Measurements from ENCODE around the gene PTPRD. TPM values are rescaled to one million over a fixed set of nuclear protein-coding genes. Genes with fewer than 3 reads are reported as not detected.
A peak's percentile ranks its signal among the peaks of the same experiment; 100 is the strongest.

The PTPRD gene
- total RNA-seq, 1 donor: 11.5 TPM

DNA sequence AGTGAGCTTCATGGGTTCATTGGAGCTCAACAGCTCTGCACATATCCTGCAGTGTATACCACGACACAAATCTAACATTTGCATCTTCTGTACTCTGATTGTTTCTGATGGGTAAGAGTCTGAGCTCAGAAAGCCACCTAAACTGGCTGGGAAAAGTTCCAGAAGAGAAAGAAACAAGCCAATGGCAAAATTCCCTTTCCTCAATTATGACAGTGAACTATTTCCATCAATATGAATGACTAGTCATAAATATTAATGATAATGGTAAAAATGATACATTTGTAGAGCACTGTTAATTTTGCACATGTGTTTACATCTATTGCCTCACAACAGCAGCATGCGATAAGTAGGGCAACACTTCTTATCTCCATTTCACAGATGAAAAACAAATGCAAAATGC, 1711.7 kb downstream of the PTPRD start:
- TF ChIP-seq, protein P1, sequence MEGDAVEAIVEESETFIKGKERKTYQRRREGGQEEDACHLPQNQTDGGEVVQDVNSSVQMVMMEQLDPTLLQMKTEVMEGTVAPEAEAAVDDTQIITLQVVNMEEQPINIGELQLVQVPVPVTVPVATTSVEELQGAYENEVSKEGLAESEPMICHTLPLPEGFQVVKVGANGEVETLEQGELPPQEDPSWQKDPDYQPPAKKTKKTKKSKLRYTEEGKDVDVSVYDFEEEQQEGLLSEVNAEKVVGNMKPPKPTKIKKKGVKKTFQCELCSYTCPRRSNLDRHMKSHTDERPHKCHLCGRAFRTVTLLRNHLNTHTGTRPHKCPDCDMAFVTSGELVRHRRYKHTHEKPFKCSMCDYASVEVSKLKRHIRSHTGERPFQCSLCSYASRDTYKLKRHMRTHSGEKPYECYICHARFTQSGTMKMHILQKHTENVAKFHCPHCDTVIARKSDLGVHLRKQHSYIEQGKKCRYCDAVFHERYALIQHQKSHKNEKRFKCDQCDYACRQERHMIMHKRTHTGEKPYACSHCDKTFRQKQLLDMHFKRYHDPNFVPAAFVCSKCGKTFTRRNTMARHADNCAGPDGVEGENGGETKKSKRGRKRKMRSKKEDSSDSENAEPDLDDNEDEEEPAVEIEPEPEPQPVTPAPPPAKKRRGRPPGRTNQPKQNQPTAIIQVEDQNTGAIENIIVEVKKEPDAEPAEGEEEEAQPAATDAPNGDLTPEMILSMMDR (IDR thresholded peaks at IDR 0.05; ENCODE audit: insufficient read depth, low read length): no peak
- no peak for DNase-seq (ENCODE audit: low read depth)
- H3K4me3 ChIP-seq (ENCODE audit: low read depth, low read length): no peak overlapping the region

DNA sequence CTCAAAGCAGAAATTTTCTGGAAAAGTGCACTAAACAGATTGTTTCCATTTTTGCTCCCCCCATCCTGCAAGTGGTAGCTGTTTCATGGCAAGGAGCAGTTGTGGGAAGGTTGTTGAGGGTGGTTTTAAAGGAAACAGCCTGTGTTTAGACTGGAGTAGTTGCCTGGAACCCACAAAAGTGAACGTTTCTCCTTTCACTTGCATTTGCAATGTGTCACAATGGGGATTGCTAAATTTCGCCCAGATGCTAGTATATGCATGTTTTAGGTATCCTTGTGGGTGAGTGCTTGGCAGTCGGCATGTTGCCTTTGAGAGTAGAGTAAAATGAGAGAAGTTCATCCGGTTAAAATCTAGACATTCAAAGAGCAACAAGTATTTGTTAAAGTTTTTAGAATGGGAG, 1713.3 kb downstream of the PTPRD start:
- no peak for DNase-seq (ENCODE audit: low read depth)
- TF ChIP-seq, protein P1 (IDR thresholded peaks at IDR 0.05; ENCODE audit: insufficient read depth, low read length): no peak
- no peak overlapping the region for H3K4me3 ChIP-seq (ENCODE audit: low read depth, low read length)

DNA sequence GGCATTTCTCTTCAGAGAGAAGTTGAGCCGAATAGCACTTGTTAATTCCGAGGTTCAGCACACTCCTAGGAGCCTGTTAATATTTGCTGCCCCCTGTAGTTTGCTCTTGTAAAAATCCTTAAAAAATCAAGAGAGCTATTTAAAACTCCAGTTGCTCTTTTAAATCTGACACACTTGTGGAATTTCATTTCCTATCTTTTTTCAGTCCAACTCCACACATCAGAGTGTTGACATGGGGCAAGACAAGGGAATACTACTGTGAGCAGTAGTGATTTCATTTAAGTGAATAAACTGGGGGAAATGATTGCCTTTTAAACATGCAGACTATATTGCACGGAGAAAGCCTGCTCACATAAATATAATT, 1717.0 kb downstream of the PTPRD start:
- TF ChIP-seq, protein P1 (IDR thresholded peaks at IDR 0.05; ENCODE audit: insufficient read depth, low read length): peak; percentile 66
- DNase-seq (ENCODE audit: low read depth): peak; percentile 79
- H3K4me3 ChIP-seq (ENCODE audit: low read depth, low read length): no peak overlapping the region

DNA sequence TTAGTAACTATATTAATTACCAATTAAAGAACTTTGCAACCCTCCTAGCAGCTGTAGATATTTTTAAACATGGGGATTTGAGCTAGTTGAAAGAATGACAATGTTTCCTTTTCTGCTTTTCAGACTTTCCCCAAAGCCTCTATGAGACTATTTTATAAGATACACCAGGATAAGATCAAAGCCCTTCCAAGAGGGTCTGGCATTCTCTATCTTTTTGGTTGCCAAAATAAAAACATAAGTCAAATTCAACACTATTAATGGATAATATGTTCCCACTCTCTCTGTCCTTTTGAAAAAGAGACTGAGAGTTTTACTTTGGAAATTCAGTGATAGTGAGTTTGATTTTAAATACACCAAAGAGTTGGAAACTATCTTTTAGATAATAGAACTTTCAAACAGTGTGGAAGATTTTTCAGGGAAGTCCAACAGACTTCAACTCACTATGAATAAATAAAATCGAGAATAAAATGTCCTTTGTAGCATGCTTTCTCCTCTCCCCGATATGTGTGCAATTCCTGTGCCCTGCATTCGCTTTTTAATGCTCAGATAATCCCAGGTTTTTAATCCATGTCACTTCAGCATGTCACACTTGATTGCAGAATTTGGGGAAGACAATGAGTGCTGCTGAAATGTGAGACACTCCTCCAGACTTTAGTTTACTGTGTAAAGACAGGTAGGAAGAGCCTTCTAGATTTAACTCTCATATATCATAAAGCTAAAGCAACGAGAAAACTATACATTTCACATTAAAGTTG, 1717.5 kb downstream of the PTPRD start:
- DNase-seq (ENCODE audit: low read depth): no peak
- H3K4me3 ChIP-seq (ENCODE audit: low read depth, low read length): no peak overlapping the region
- TF ChIP-seq, protein P1 (IDR thresholded peaks at IDR 0.05; ENCODE audit: insufficient read depth, low read length): no peak

DNA sequence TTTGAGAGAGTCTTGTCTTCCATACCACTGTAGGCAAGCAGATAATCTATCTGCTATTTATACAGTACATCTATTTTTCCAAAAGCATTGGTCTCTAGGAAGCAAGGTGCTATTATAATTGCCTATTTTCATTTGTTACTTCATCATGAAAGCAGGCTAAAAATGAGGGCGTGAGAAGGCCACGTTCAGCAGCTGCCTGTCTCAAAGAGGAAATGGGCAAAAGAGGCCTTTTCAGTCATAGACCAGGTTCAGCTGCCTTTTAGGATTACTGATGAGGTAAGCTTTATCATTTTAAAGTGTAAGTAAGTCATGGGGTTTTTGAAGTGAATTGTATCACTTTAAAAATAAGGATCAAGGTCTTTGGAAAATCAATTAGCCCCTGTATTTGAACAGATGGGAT, 1722.1 kb downstream of the PTPRD start:
- H3K4me3 ChIP-seq (ENCODE audit: low read depth, low read length): no peak overlapping the region
- TF ChIP-seq, protein P1 (IDR thresholded peaks at IDR 0.05; ENCODE audit: insufficient read depth, low read length): no peak
- DNase-seq (ENCODE audit: low read depth): no peak

DNA sequence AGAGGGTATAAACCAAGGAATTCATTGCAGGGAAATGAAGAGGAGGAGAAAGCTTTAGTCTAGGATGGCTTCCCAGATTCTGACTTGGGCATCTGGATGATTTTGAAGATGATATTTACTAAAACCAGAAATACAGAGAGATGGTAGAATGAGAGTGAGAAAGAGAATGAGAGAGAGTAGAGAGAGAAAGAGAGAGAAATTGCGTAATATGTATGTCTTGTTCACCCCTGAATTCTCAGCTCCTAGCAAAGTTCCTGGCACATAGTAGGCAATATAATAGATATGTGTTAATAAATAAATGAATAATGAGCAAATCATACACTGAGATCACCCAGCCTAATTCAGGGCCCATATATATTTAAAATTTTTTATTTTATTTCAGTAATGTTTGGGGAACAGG, 1723.7 kb downstream of the PTPRD start:
- TF ChIP-seq, protein P1 (IDR thresholded peaks at IDR 0.05; ENCODE audit: insufficient read depth, low read length): no peak
- H3K4me3 ChIP-seq (ENCODE audit: low read depth, low read length): no peak overlapping the region

DNA sequence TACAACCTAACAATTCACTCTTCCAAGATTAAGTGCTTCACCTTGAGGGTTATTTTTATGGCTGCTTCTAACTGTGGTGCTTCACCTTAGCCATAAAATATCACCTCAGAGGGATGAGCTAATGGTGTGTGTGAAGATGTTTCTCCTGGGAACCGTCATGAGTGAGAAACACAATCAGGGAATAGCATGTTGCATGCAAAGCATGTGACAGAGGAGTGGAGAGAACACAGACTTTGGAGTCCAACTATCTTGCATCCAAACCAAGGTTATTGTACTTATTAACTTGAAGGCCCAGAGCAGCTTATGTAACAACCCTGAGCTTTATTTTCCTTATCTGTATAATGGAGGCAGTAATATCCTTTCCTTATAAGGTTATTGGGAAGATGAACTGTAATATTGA, 1724.2 kb downstream of the PTPRD start:
- TF ChIP-seq, protein P1 (IDR thresholded peaks at IDR 0.05; ENCODE audit: insufficient read depth, low read length): no peak
- no peak for DNase-seq (ENCODE audit: low read depth)
- no peak overlapping the region for H3K4me3 ChIP-seq (ENCODE audit: low read depth, low read length)

More for the DNA sequence above, 1723.7 kb downstream of the PTPRD start:
- DNase-seq (ENCODE audit: low read depth): no peak
